HFF-Myc (cell line): ENCODE data around the gene CLEC2B.

Source experiments
- DNase-seq: peaks from one replicate; pipeline ENCODE4 v3.0.0-alpha.2; 2011; ENCODE audit warnings: low read depth; ENCODE audit errors: extremely low read depth
- H3K4me3 ChIP-seq: replicated peaks from 2 replicates; pipeline ENCODE4 v1.5.1; 2011; ENCODE audit warnings: low read depth, mild to moderate bottlenecking, control low read depth, low read length
- CTCF ChIP-seq: IDR thresholded peaks from 2 replicates; pipeline ENCODE4 v1.5.1; 2012; ENCODE audit warnings: mild to moderate bottlenecking, low read depth, low read length, control low read depth; ENCODE audit errors: missing control alignments

CLEC2B gene

GRCh38 chr12:9806714-9807113, 62.4 kb downstream of the CLEC2B start:
- no peak for DNase-seq
- TF ChIP-seq CTCF: no peak
- no peak overlapping the region for H3K4me3 ChIP-seq

GRCh38 chr12:9805883-9806282, 63.3 kb downstream of the CLEC2B start:
- no peak for DNase-seq
- no peak for TF ChIP-seq CTCF
- H3K4me3 ChIP-seq: no peak overlapping the region
